NCI-H510A (cell line): ENCODE results near the gene CSMD2.

Experiments
- DNase-seq: peaks from one replicate; lab custom pipeline; 2025; lab: John Stamatoyannopoulos, UW

Gene CSMD2

GRCh38 chr1:33853431-33853830, 311.6 kb downstream of the CSMD2 start:
- DNase-seq = no peak

GRCh38 chr1:33852711-33853110, 312.3 kb downstream of the CSMD2 start:
- DNase-seq = no peak

GRCh38 chr1:33850481-33850880, 314.5 kb downstream of the CSMD2 start:
- no peak for DNase-seq

GRCh38 chr1:33849211-33849610, 315.8 kb downstream of the CSMD2 start:
- no peak for DNase-seq

- no peak for DNase-seq
Observed at GRCh38 chr1:33848205-33848937, 316.7 kb downstream of the CSMD2 start.

- DNase-seq = no peak
Observed at GRCh38 chr1:33846861-33847260, 318.2 kb downstream of the CSMD2 start.

- DNase-seq = no peak
Observed at GRCh38 chr1:33844166-33844565, 320.9 kb downstream of the CSMD2 start.

- no peak for DNase-seq
Observed at GRCh38 chr1:33842348-33842747, 322.7 kb downstream of the CSMD2 start.

- no peak for DNase-seq
Observed at GRCh38 chr1:33841494-33841893, 323.5 kb downstream of the CSMD2 start.

- no peak for DNase-seq
Observed at GRCh38 chr1:33837635-33838034, 327.4 kb downstream of the CSMD2 start.

- DNase-seq = no peak
Observed at GRCh38 chr1:33836911-33837310, 328.1 kb downstream of the CSMD2 start.

GRCh38 chr1:33828654-33829053, 336.4 kb downstream of the CSMD2 start:
- no peak for DNase-seq

GRCh38 chr1:33828059-33828458, 337.0 kb downstream of the CSMD2 start:
- no peak for DNase-seq

- DNase-seq = no peak
Observed at GRCh38 chr1:33826711-33827110, 338.3 kb downstream of the CSMD2 start.

GRCh38 chr1:33826311-33826710, 338.7 kb downstream of the CSMD2 start:
- DNase-seq = no peak

- DNase-seq = no peak
Observed at GRCh38 chr1:33825506-33825905, 339.5 kb downstream of the CSMD2 start.

- no peak for DNase-seq
Observed at GRCh38 chr1:33824971-33825370, 340.1 kb downstream of the CSMD2 start.

- no peak for DNase-seq
Observed at GRCh38 chr1:33824321-33824720, 340.7 kb downstream of the CSMD2 start.

GRCh38 chr1:33823830-33824229, 341.2 kb downstream of the CSMD2 start:
- DNase-seq = no peak

GRCh38 chr1:33823401-33823800, 341.6 kb downstream of the CSMD2 start:
- DNase-seq = no peak

GRCh38 chr1:33822396-33822795, 342.6 kb downstream of the CSMD2 start:
- DNase-seq = no peak

- DNase-seq = no peak
Observed at GRCh38 chr1:33821291-33821690, 343.7 kb downstream of the CSMD2 start.

GRCh38 chr1:33820804-33821203, 344.2 kb downstream of the CSMD2 start:
- no peak for DNase-seq

- no peak for DNase-seq
Observed at GRCh38 chr1:33819913-33820311, 345.1 kb downstream of the CSMD2 start.
